LNCaP clone FGC (cell line): ENCODE data around the gene CTCFL.
A peak's percentile ranks its signal among the peaks of the same experiment; 100 is the strongest.

ENCODE experiments used
- DNase-seq: peaks from one replicate; pipeline ENCODE4 v3.0.0-alpha.2; 2011; ENCODE audit warnings: low read depth
- H3K4me3 ChIP-seq: 2 replicates; pipeline ENCODE4 v1.5.1; 2011; ENCODE audit warnings: mild to moderate bottlenecking, low read depth, low read length, control low read depth
- CTCF ChIP-seq: IDR thresholded peaks from 2 replicates; pipeline ENCODE4 v1.5.1; 2012; ENCODE audit warnings: mild to moderate bottlenecking; ENCODE audit not compliant: control insufficient read depth, insufficient read depth; ENCODE audit errors: extremely low read depth

The CTCFL gene

GRCh38 chr20:57532104-57532503, 7.2 kb upstream of the CTCFL start:
- no peak for DNase-seq
- no peak overlapping the region for H3K4me3 ChIP-seq
- TF ChIP-seq CTCF, result no peak

DNA sequence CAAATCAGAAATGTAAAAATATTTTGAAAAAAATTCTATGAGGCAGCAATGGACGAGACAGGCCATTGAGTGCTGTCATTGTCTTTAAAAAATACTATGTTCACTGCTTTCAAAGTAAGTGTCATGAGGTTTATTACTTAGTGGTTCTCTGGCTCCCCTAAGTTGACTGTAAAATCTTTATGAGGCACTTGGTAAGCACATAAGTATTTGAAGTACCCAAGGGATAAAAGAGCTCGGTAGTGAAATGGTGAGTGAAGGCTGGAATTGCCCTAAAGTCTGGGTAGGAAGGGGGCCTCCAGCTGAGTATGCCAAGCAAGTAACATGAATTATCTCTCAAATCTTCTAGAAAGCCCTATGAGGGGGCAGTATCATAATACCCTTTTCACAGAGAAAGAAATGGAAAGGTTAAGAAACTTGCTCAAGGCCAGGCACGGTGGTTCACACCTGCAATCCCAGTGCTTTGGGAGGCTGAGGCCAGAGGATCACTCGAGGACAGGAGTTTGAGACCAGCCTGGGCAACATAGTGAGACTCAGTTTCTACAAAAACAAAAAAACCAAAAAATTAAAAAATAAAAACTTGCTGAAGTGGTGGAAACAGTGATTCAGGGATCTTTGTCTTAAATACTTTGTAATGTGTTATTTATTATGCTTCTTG, 5.5 kb upstream of the CTCFL start:
- DNase-seq, result peak; percentile 39
- no peak for TF ChIP-seq CTCF

GRCh38 chr20:57529810-57530209, 4.9 kb upstream of the CTCFL start:
- no peak for DNase-seq
- no peak for TF ChIP-seq CTCF
- H3K4me3 ChIP-seq, result no peak overlapping the region

More for the DNA sequence above, 5.5 kb upstream of the CTCFL start:
- no peak overlapping the region for H3K4me3 ChIP-seq

DNA sequence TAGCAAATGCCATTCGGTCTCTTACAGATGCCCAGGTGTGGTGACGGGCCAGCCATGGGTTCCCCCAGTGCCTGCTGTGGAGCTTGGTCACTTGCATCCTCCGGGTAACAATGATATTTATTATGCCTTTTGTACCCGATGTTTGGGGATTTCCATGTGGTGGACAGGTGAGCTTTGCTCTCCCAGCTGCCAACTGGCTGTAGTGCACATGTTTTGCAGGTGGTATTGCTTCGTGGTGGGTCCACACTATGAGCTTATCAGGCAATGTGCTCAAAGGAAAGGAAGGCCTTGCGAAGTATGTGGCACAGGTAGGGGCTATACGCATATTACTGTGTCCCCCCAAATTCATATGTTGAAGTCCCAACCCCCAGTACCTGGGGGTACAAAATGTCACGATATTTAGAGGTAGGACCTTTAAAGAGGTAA, 4.2 kb upstream of the CTCFL start:
- no peak for DNase-seq
- no peak overlapping the region for H3K4me3 ChIP-seq
- no peak for TF ChIP-seq CTCF

DNA sequence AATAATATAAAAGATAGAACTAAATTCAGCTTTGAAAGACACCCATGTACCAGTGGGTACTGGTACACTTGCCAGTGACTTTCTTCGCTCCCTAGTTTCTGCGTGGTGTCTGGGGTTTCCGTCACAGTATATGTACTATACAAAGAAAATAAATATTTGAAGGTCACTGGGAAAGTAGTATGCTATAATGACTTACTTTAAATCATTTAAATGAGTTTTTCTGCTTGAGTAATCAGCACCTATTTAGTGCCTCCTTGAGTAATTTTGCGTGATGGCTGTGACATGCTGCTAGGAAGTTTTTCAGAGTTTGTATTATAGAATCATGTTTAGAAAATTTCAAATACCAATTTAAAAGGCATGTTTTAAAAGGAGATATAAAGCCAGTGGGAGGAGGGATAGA, 3.2 kb upstream of the CTCFL start:
- no peak for TF ChIP-seq CTCF
- no peak overlapping the region for H3K4me3 ChIP-seq
- DNase-seq, result no peak

- H3K4me3 ChIP-seq, result no peak overlapping the region
- TF ChIP-seq CTCF, result no peak
- DNase-seq, result no peak
Measured at GRCh38 chr20:57527728-57528127, 2.8 kb upstream of the CTCFL start.

DNA sequence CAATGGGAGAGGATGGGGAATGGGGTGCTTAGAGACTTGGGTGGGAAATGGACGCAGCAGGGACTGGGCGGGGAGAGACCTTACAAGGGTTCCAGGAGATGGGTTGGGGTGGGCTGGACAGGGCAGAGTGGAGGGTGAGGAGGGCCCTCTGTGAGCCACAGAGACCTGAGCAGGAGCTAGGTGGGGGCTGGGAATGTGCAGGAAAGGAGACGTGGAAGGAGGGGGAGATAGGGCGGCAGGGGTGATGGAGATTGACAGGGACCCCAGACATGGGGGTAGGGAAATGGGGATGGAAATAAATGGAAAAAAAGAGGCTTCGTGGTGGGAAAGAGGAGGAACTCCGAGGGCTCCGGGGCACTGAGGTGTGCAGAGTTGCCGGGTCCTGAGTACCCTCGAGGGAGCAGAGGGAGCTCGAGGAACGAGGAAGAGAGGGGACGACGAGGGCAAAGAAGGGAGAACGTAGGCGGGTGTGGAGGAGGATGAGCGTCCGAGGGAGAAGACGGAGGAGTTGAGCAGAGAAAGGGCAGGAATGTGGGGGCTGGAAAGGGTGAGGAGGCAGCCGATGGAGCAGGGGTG, 2.0 kb upstream of the CTCFL start:
- no peak overlapping the region for H3K4me3 ChIP-seq
- TF ChIP-seq CTCF, result no peak
- no peak for DNase-seq
